ENCODE measurements around the gene MAMDC2. TPM values are rescaled to one million over a fixed set of nuclear protein-coding genes. Genes with fewer than 3 reads are reported as not detected.

MAMDC2 gene
- total and polyA plus RNA-seq, 2 of the 8 experiments (the other 6 are each of a cell fraction or from before 2014, with no cell fraction given), result 6.1 to 15.4 TPM

- TF ChIP-seq ATF3 (IDR thresholded peaks at IDR 0.05; ENCODE audit: insufficient read depth, low read depth, low read length) (no peak), TAF7 (optimal IDR thresholded peaks at IDR 0.05; ENCODE audit: borderline replicate concordance, low read depth, low read length) (no peak), NANOG (IDR thresholded peaks at IDR 0.05; ENCODE audit: insufficient read depth, low read depth, low read length, poor library complexity, severe bottlenecking) (no peak)
These were observed 7.0 kb upstream of the MAMDC2 start (continued) for GRCh38 chr9:70036641-70037040.

Measured in H1 (cell line).